B cell (primary cell): ENCODE results near the gene RABGAP1L.

Experiments used
- EZH2 ChIP-seq: IDR thresholded peaks from 2 replicates; pipeline ENCODE4 v1.6.1; 2012; ENCODE audit warnings: borderline replicate concordance, low read depth, mild to moderate bottlenecking, moderate library complexity, low read length; ENCODE audit not compliant: insufficient read depth, poor library complexity, severe bottlenecking
- TF ChIP-seq, protein P1 (sequence below): fragments of 200-600 bp; IDR thresholded peaks from one replicate; pipeline ENCODE4 v1.8.0; 2022; ENCODE audit warnings: antibody characterized with exemption, mild to moderate bottlenecking

DNA sequence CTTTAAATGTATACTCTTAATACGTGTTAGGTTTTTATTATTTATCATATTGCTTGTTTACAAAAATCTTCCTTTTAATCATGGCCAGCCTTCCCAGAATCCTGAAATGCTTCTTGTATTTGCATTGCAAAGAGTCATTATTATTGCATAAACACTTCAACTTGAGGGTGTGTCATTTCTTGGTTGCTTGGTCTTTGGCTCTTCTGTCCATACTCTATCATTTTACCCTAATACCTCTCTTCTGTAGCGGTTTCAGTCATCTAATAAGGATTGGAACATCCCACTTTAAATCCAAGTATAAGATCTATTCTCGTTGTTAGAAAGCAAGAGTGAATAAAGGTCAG, 639.8 kb downstream of the RABGAP1L start:
- TF ChIP-seq, protein P1, sequence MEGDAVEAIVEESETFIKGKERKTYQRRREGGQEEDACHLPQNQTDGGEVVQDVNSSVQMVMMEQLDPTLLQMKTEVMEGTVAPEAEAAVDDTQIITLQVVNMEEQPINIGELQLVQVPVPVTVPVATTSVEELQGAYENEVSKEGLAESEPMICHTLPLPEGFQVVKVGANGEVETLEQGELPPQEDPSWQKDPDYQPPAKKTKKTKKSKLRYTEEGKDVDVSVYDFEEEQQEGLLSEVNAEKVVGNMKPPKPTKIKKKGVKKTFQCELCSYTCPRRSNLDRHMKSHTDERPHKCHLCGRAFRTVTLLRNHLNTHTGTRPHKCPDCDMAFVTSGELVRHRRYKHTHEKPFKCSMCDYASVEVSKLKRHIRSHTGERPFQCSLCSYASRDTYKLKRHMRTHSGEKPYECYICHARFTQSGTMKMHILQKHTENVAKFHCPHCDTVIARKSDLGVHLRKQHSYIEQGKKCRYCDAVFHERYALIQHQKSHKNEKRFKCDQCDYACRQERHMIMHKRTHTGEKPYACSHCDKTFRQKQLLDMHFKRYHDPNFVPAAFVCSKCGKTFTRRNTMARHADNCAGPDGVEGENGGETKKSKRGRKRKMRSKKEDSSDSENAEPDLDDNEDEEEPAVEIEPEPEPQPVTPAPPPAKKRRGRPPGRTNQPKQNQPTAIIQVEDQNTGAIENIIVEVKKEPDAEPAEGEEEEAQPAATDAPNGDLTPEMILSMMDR: no peak
- no peak for TF ChIP-seq EZH2
